GM23248 (cell line): ENCODE measurements around the gene EDC4.

ENCODE experiments used
- EZH2 ChIP-seq: fragments of 200-600 bp; sonication (generic); IDR thresholded peaks from 2 replicates; pipeline ENCODE4 v1.6.1; 2018; ENCODE audit warnings: antibody characterized with exemption, mild to moderate bottlenecking; ENCODE audit not compliant: insufficient read depth, poor library complexity, severe bottlenecking
- EZH2phosphoT487 ChIP-seq: fragments of 200-600 bp; sonication (generic); IDR thresholded peaks from 2 replicates; pipeline ENCODE4 v1.6.1; 2018; ENCODE audit warnings: antibody characterized with exemption, moderate library complexity, mild to moderate bottlenecking, low read depth; ENCODE audit not compliant: insufficient read depth

DNA sequence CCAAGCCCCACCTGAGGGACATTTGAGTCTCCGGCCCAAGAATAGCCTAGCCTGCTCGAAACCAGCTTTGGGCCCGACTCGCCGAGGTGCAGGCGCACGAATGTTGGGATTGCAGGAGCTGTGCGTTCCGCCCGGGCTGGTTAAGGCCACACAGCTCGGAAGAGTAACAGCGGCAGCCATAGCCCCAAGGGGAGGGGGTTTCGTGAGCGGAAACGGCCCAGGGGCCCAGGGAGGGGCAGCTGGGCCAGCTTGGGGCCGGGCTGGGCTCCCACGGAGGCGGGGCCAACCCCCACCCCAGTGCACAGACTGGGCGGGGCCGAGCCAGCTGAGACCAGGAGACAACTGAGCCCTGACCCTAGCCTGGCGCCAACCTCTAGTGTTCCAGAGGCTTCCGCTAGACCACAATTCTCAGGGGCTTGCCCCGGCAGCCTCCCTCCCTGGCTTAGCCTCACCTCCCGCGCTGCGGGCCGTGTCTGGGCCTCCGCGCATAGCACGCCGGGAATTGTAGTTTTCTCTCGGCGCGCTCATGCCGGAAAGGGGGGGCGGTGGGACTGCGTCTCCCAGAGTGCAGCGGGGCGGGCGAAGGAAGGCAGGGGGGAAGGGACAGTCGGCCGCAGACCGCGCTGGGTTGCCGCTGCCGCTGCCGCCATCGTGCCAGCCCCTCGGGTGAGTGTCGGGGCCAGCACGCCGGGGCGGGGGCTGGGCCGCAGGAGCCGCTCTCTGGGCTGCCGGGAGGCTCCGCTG, 26.4 kb upstream of the EDC4 start, which contains the start of gene NUTF2:
- no peak for TF ChIP-seq EZH2
- TF ChIP-seq EZH2phosphoT487: no peak
